ENCODE data around the gene NAGPA. TPM values are rescaled to one million over a fixed set of nuclear protein-coding genes. Genes with fewer than 3 reads are reported as not detected.

The NAGPA gene
- total and polyA plus RNA-seq, 2 of the 8 experiments (the other 6 are each of a cell fraction or from before 2014, with no cell fraction given): 10.1 to 13.2 TPM

- TF ChIP-seq CTCF (IDR thresholded peaks at IDR 0.05; ENCODE audit: control extremely low read depth in 1 of 3, insufficient read depth in 1 of 3, low read depth in 1 of 3, low read length in 3 of 3): 0 out of 4 replicates have a peak, but pooled peaks of 1 of the 3 experiments have one; percentile 0
- peak; percentile 97 for TF ChIP-seq KDM5A (IDR thresholded peaks at IDR 0.05; ENCODE audit: low read length)
- TF ChIP-seq EZH2 (IDR thresholded peaks at IDR 0.05; ENCODE audit: low read depth, low read length, severe bottlenecking): no peak
- TF ChIP-seq PHF8 (conservative IDR thresholded peaks at IDR 0.05; ENCODE audit: low read depth, low read length): peak; percentile 98
- TF ChIP-seq SP1 (IDR thresholded peaks at IDR 0.05; ENCODE audit: low read depth, low read length): no peak
- no peak for TF ChIP-seq ZNF274 (IDR thresholded peaks at IDR 0.05; ENCODE audit: borderline replicate concordance, extremely low read depth, low read length)
- TF ChIP-seq CREB1 (IDR thresholded peaks at IDR 0.05): no peak
- no peak for TF ChIP-seq EP300 (IDR thresholded peaks at IDR 0.05; ENCODE audit: borderline replicate concordance in 1 of 2, low read depth in 2 of 2, low read length in 2 of 2)
- no peak for TF ChIP-seq RXRA (IDR thresholded peaks at IDR 0.05; ENCODE audit: insufficient read depth, low read depth, low read length)
- TF ChIP-seq KDM4A (IDR thresholded peaks at IDR 0.05; ENCODE audit: low read depth, low read length, severe bottlenecking): peak; percentile 49
- no peak for TF ChIP-seq BRCA1 (IDR thresholded peaks at IDR 0.05; ENCODE audit: low read depth, low read length)
- peak in 1 of 2 experiments; percentile 98; a peak in 2 of 4 replicates for TF ChIP-seq HDAC2 (IDR thresholded peaks at IDR 0.05; ENCODE audit: borderline replicate concordance in 1 of 2, low read depth in 2 of 2, low read length in 2 of 2)
- TF ChIP-seq MAX (IDR thresholded peaks at IDR 0.05): peak; percentile 85
- peak; percentile 97 for TF ChIP-seq TAF1 (IDR thresholded peaks at IDR 0.05; ENCODE audit: low read depth, low read length)
- TF ChIP-seq CHD1 (IDR thresholded peaks at IDR 0.05; ENCODE audit: low read depth, low read length): no peak
- TF ChIP-seq CEBPB (IDR thresholded peaks at IDR 0.05; ENCODE audit: low read depth, low read length): no peak
- TF ChIP-seq JUND (IDR thresholded peaks at IDR 0.05; ENCODE audit: low read length): no peak
- peak; percentile 86 for TF ChIP-seq TAF7 (optimal IDR thresholded peaks at IDR 0.05; ENCODE audit: borderline replicate concordance, low read depth, low read length)
- TF ChIP-seq ASH2L (IDR thresholded peaks at IDR 0.05; ENCODE audit: low read length): peak; percentile 80
- peak; percentile 99 for TF ChIP-seq YY1 (IDR thresholded peaks at IDR 0.05; ENCODE audit: low read depth, low read length)
- no peak for TF ChIP-seq SP2 (IDR thresholded peaks at IDR 0.05; ENCODE audit: low read length)
- no peak for TF ChIP-seq SIRT6 (IDR thresholded peaks at IDR 0.05; ENCODE audit: low read length)
- no peak for TF ChIP-seq SRF (IDR thresholded peaks at IDR 0.05; ENCODE audit: low read depth, low read length)
Measured at GRCh38 chr16:5071681-5072333, 38.1 kb upstream of the NAGPA start, which contains the start of gene ALG1 (continued).

All from H1 (cell line).